CD4-positive, alpha-beta T cell (primary cell): ENCODE results near the gene SARS2. TPM values are rescaled to one million over a fixed set of nuclear protein-coding genes. Genes with fewer than 3 reads are reported as not detected.

Experiments used
- ATAC-seq: fragments of 200-7000 bp; cut with Tn5 transposase; one replicate; pipeline ENCODE4 v1.10.0; 2022; ENCODE audit warnings: mild to moderate bottlenecking; ENCODE audit not compliant: poor library complexity
- CTCF ChIA-PET: fragments of 350-600 bp; sonication (Branson Sonifier 250); formaldehyde crosslinking; loops from one replicate; lab custom pipeline; 2021; ENCODE audit warnings: antibody characterized with exemption, inconsistent platforms; lab: Charles Lee
- POLR2A ChIA-PET: fragments of 350-600 bp; sonication (Branson Sonifier 250); formaldehyde crosslinking; loops from one replicate; lab custom pipeline; 2021; ENCODE audit warnings: antibody characterized with exemption, inconsistent platforms; lab: Charles Lee
- DNase-seq, 14 experiments: peaks; one replicate each; pipeline ENCODE4 v3.0.0-alpha.2; 2013 to 2020; ENCODE audit warnings: mixed read lengths in 2 of 14
- H3K27ac ChIP-seq, 2 donors: one replicate each; pipeline versions ENCODE4 v1.5.1 to v1.7.0; 2013; ENCODE audit warnings: low read length in 2 of 2, low read depth in 1 of 2, mild to moderate bottlenecking in 1 of 2
- H3K27me3 ChIP-seq, 2 experiments: 1 replicate in 1 of 2; 2 replicates in 1 of 2; pipeline versions ENCODE4 v1.6.1 to v1.7.0; 2013; ENCODE audit warnings: low read length in 2 of 2, control low read depth in 1 of 2, mild to moderate bottlenecking in 1 of 2, moderate library complexity in 1 of 2; ENCODE audit not compliant: insufficient read depth in 2 of 2, control insufficient read depth in 1 of 2
- H3K36me3 ChIP-seq: one replicate; pipeline ENCODE4 v1.6.1; 2013; ENCODE audit warnings: low read length, control low read depth; ENCODE audit not compliant: insufficient read depth
- H3K4me1 ChIP-seq: one replicate; pipeline ENCODE4 v1.6.1; 2013; ENCODE audit warnings: low read length, control low read depth; ENCODE audit not compliant: insufficient read depth
- H3K4me3 ChIP-seq: one replicate; pipeline ENCODE4 v1.5.1; 2013; ENCODE audit warnings: mild to moderate bottlenecking, low read length, moderate library complexity
- H3K9me3 ChIP-seq, 2 experiments: 1 replicate in 1 of 2; 2 replicates in 1 of 2; pipeline versions ENCODE4 v1.6.1 to v1.7.0; 2013; ENCODE audit warnings: low read length in 2 of 2, mild to moderate bottlenecking in 2 of 2, control low read depth in 1 of 2, moderate library complexity in 1 of 2; ENCODE audit not compliant: control insufficient read depth in 1 of 2, insufficient read depth in 1 of 2
- H3K27ac Mint-ChIP-seq: one replicate; pipeline ENCODE4 v1.8.0; 2020; ENCODE audit warnings: mixed read lengths
- H3K27me3 Mint-ChIP-seq: one replicate; pipeline ENCODE4 v1.8.0; 2021; ENCODE audit warnings: mixed read lengths
- H3K36me3 Mint-ChIP-seq: one replicate; pipeline ENCODE4 v1.8.0; 2021; ENCODE audit warnings: low read depth, mixed read lengths
- H3K4me1 Mint-ChIP-seq: one replicate; pipeline ENCODE4 v1.8.0; 2021; ENCODE audit warnings: low read depth, mixed read lengths
- H3K4me3 Mint-ChIP-seq: one replicate; pipeline ENCODE4 v1.8.0; 2020; ENCODE audit warnings: mild to moderate bottlenecking, mixed read lengths
- H3K9me3 Mint-ChIP-seq: one replicate; pipeline ENCODE4 v1.8.0; 2020; ENCODE audit warnings: mixed read lengths
- CTCF ChIP-seq: fragments of 200-600 bp; IDR thresholded peaks from one replicate; pipeline ENCODE4 v1.8.0; 2022; ENCODE audit warnings: antibody characterized with exemption, mild to moderate bottlenecking
- intact Hi-C, 2 experiments: fragments of 100-400 bp; cut with DNase I in 1 of 2; cut with micrococcal nuclease in 1 of 2; formaldehyde crosslinking; loops; one replicate each; pipeline versions ENCODE4 v1.15.1 to v1.9.0; 2023 to 2025; cut with DNase I, micrococcal nuclease
- total RNA-seq, 174 experiments: library from RNA in 2 of 174; stranded (reverse) in 2 of 174; gene quantifications; one replicate each; pipeline ENCODE4 v1.2.3 and lab custom pipeline; 2021 to 2026

Gene SARS2
- total RNA-seq, 2 experiments from 2014 or later, result 18.7 to 22.8 TPM

DNA sequence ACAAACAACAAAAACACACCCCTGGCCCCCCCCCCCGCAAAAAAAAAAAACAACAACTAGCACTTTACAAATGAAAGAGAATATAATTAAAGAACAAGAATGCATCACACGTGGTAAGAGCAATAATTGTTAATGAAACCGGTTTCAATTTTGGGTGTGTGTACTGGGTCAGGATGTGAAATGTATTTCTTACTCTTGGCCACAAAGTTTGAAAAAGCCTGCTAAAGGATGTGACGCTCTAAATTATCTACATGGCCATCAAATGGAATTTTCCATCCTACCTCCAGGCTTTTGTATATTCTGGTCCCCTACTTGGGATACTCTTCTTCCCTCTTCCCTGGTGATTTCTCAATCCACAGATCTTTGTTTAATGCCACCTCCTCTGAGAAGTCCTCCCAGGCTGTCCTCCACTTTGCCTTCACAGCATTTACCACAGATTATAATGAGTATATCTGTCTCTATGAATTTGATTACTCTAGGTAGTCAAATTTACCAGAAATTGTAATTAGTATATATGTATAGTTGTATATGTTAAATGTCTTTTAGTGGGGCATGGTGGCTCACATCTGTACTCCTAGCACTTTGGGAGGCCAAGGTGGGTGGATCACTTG, 2.1 kb downstream of the SARS2 start:
- peak overlapping the region in 1 of 2 donors; percentile 34 for H3K27ac ChIP-seq
- peaks cover 39% of the 10 kb centered on the region for H3K4me1 Mint-ChIP-seq

GRCh38 chr19:38924388-38924787, 6.2 kb downstream of the SARS2 start:
- Mint-ChIP-seq H3K4me1 (peaks cover 10% of the 10 kb centered on the region), H3K9me3 (no peaks in the 10 kb centered on the region), H3K27ac (no peak overlapping the region), H3K4me3 (no peak overlapping the region), H3K36me3 (peaks cover 33% of the 10 kb centered on the region), H3K27me3 (no peaks in the 10 kb centered on the region)
- H3K4me1 ChIP-seq, result peaks cover 19% of the 10 kb centered on the region
- H3K4me3 ChIP-seq, result no peak overlapping the region
- POLR2A ChIA-PET, result interaction anchor here (0.9 kb wide), 1 partner anchor 9 kb away, joined by 3 read pairs; no protein-coding TSS in a partner anchor
- CTCF ChIA-PET, result no interaction called here
- peaks cover 22% of the 10 kb centered on the region for H3K36me3 ChIP-seq
- H3K27ac ChIP-seq, result no peak overlapping the region
- H3K27me3 ChIP-seq, result no peaks in the 10 kb centered on the region
- peak in 2 of 14 experiments; percentile 45 to 75 for DNase-seq
- no peak for TF ChIP-seq CTCF
- no peaks in the 10 kb centered on the region for H3K9me3 ChIP-seq
- no peak for ATAC-seq
- intact Hi-C loops, result no loop called here

More for the DNA sequence above, 2.1 kb downstream of the SARS2 start:
- intact Hi-C loops, result no loop called here
- TF ChIP-seq CTCF, result no peak
- ATAC-seq (no peak), DNase-seq (peak in 1 of 14 experiments; percentile 76)
- peak overlapping the region; percentile 38 for H3K4me3 Mint-ChIP-seq
- peaks cover 43% of the 10 kb centered on the region for H3K36me3 Mint-ChIP-seq
- ChIA-PET POLR2A (interaction anchor here (0.6 kb wide), 1 partner anchor 79 kb away, joined by 3 read pairs; the partner anchor contains the start of gene HNRNPL), CTCF (interaction anchor here (2.9 to 3.0 kb wide), 2 partner anchors 28 to 525 kb away, joined by 23 to 46 read pairs; partner anchors contain the start of genes FAM98C, NFKBIB and SIRT2)
- no peaks in the 10 kb centered on the region for H3K27me3 Mint-ChIP-seq
- peak overlapping the region; percentile 100 for H3K27ac Mint-ChIP-seq
- no peaks in the 10 kb centered on the region for H3K9me3 ChIP-seq
- no peak overlapping the region for H3K4me3 ChIP-seq
- H3K4me1 ChIP-seq, result peaks cover 49% of the 10 kb centered on the region
- H3K27me3 ChIP-seq, result no peaks in the 10 kb centered on the region
- peaks cover 25% of the 10 kb centered on the region for H3K36me3 ChIP-seq
- H3K9me3 Mint-ChIP-seq, result no peaks in the 10 kb centered on the region

GRCh38 chr19:38922482-38922881, 8.1 kb downstream of the SARS2 start:
- DNase-seq (no peak), ATAC-seq (no peak)
- CTCF ChIA-PET, result no interaction called here
- Mint-ChIP-seq H3K27ac (no peak overlapping the region), H3K4me1 (no peaks in the 10 kb centered on the region), H3K9me3 (no peaks in the 10 kb centered on the region), H3K36me3 (peaks cover 27% of the 10 kb centered on the region), H3K4me3 (no peak overlapping the region), H3K27me3 (no peaks in the 10 kb centered on the region)
- Histone ChIP-seq H3K4me1 (peaks cover 5% of the 10 kb centered on the region), H3K4me3 (no peak overlapping the region), H3K27me3 (no peaks in the 10 kb centered on the region), H3K36me3 (peaks cover 19% of the 10 kb centered on the region), H3K9me3 (no peaks in the 10 kb centered on the region), H3K27ac (no peak overlapping the region)
- intact Hi-C loops, result no loop called here
- POLR2A ChIA-PET, result no interaction called here
- TF ChIP-seq CTCF, result no peak
